ENCODE results near the gene RRAD. TPM values are rescaled to one million over a fixed set of nuclear protein-coding genes. Genes with fewer than 3 reads are reported as not detected.
A peak's percentile ranks its signal among the peaks of the same experiment; 100 is the strongest.
"Not testable (repeated sequence)": the region's sequence is repeated elsewhere in the genome, so short reads cannot be mapped to it uniquely, and the experiment has no call there.

RRAD gene
- total RNA-seq, 1 donor: 0.72 TPM

- DNase-seq (ENCODE audit: low read depth): no peak
- no peak for TF ChIP-seq CTCF (IDR thresholded peaks at IDR 0.05; ENCODE audit: insufficient read depth, low read length)
- H3K4me3 ChIP-seq (ENCODE audit: low read depth, low read length): no peak overlapping the region
Observed at GRCh38 chr16:66964049-66964448, 38.7 kb upstream of the RRAD start.

GRCh38 chr16:66961914-66962313 is 36.6 kb upstream of the RRAD start:
- no peak overlapping the region for H3K4me3 ChIP-seq (ENCODE audit: low read depth, low read length)
- DNase-seq (ENCODE audit: low read depth): peak; percentile 36
- TF ChIP-seq CTCF (IDR thresholded peaks at IDR 0.05; ENCODE audit: insufficient read depth, low read length): no peak

- peak; percentile 55 for DNase-seq (ENCODE audit: low read depth)
- peak; percentile 72 for TF ChIP-seq CTCF (IDR thresholded peaks at IDR 0.05; ENCODE audit: insufficient read depth, low read length)
- H3K4me3 ChIP-seq (ENCODE audit: low read depth, low read length): no peak within 1 kb of the TSS
Observed at GRCh38 chr16:66961065-66961744, 35.9 kb upstream of the RRAD start, which contains the start of gene CES3. TSS of gene CES3 (plus strand) at chr16:66961266. CDS start at chr16:66961308, 42 bp downstream.

GRCh38 chr16:66960270-66960669 is 34.9 kb upstream of the RRAD start:
- TF ChIP-seq CTCF (IDR thresholded peaks at IDR 0.05; ENCODE audit: insufficient read depth, low read length): no peak
- DNase-seq (ENCODE audit: low read depth): no peak
- no peak overlapping the region for H3K4me3 ChIP-seq (ENCODE audit: low read depth, low read length)

GRCh38 chr16:66959704-66960161 is 34.4 kb upstream of the RRAD start:
- H3K4me3 ChIP-seq (ENCODE audit: low read depth, low read length): no peak overlapping the region
- DNase-seq (ENCODE audit: low read depth): no peak
- TF ChIP-seq CTCF (IDR thresholded peaks at IDR 0.05; ENCODE audit: insufficient read depth, low read length): no peak

GRCh38 chr16:66958857-66959703 is 33.7 kb upstream of the RRAD start:
- H3K4me3 ChIP-seq (ENCODE audit: low read depth, low read length): no peak overlapping the region
- DNase-seq (ENCODE audit: low read depth): no peak
- no peak for TF ChIP-seq CTCF (IDR thresholded peaks at IDR 0.05; ENCODE audit: insufficient read depth, low read length)

- not testable (repeated sequence) for DNase-seq (ENCODE audit: low read depth); H3K4me3 ChIP-seq (ENCODE audit: low read depth, low read length)
Observed at GRCh38 chr16:66956154-66956457, 30.8 kb upstream of the RRAD start.

GRCh38 chr16:66955363-66956153 is 30.2 kb upstream of the RRAD start:
- H3K4me3 ChIP-seq (ENCODE audit: low read depth, low read length); DNase-seq (ENCODE audit: low read depth): not testable (repeated sequence)
